Activated CD8-positive, alpha-beta memory T cell treated with anti-CD3 and anti-CD28 coated beads, Interleukin-2, amount 50 U/mL, for 4 hours (primary cell): Measurements from ENCODE around the gene KDM3B.
A peak's percentile ranks its signal among the peaks of the same experiment; 100 is the strongest.

Experiments
- DNase-seq: peaks from one replicate; pipeline ENCODE4 v3.0.0-alpha.2; 2020

The KDM3B gene

DNA sequence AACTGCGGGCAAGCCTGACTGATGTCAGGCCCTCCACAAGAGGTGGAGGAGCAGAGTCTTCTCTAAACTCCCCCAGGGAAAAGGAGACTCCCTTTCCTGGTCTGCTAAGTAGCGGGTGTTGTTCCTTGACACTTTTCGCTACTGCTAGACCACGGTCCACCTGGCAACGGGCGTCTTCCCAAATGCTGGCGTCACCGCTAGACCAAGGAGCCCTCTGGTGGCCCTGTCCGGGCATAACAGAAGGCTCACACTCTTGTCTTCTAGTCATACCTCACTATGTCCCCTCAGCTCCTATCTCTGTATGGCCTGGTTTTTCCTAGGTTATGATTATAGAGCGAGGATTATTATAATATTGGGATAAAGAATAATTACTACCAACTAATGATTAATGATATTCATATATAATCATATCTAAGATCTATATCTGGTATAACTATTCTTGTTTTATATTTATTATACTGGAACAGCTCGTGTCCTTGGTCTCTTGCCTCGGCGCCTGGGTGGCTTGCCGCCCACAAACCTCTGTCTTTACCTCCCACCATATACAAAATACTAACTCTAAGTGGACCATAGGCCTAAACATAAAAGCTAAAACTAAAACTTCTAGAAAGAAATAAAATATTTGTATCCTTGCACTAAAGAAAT lies 58.6 kb downstream of the KDM3B start:
- peak; percentile 26 for DNase-seq

DNA sequence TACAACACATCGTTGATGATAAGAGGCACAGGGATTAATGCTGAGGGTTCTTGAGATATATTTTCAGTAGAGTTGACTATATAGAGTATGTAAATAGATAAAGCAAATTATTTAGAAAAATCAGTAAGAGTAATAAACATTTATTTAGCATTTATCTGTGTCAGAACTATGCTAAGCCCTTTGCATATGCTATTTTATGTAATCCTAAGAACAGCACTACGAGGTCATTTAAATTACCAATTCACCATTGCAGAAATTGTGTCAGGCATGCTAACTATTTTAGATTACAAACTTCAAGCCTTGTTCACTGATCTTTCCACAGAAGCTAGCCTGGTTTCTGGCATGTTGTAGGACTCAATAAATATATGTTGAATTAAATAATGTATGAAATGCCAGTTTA lies 66.0 kb downstream of the KDM3B start:
- no peak for DNase-seq

DNA sequence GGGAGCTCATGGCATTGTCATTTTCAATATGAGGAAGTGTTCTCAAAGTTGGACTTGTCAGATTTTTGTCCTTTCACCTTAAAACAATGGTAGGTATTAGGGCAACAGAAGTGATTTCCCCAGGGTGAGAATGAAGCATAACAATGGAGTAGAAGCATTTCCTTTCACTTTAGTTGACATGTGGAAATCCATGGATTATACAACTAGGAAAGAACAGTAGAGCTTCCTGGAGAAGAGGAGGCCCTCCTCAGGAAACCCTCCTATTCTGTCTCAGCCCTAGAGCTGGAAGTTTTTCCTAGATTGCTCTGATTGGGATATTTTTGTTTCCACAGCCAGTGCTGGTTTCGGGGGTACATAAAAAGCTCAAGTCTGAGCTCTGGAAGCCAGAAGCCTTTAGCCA lies 72.6 kb downstream of the KDM3B start:
- DNase-seq = no peak

DNA sequence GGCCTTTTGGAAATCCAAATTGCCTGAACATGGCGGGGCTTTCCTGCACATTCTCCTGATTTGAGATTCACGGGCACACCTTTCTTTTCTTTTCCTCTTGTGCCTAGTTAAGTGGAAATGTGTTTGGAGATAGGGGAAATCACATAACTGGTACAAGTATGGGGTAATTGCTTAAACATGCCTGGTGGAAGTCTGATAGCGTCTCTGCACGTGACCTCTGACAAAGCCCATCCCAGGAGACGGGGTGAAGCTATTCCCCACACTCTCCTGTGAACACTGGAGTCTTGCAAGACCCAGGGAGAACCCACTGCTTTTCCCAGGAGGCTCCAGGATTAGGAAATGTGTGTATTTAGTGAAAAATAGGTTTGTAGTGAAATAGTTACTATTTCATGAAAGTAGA lies 83.5 kb downstream of the KDM3B start:
- DNase-seq = no peak

DNA sequence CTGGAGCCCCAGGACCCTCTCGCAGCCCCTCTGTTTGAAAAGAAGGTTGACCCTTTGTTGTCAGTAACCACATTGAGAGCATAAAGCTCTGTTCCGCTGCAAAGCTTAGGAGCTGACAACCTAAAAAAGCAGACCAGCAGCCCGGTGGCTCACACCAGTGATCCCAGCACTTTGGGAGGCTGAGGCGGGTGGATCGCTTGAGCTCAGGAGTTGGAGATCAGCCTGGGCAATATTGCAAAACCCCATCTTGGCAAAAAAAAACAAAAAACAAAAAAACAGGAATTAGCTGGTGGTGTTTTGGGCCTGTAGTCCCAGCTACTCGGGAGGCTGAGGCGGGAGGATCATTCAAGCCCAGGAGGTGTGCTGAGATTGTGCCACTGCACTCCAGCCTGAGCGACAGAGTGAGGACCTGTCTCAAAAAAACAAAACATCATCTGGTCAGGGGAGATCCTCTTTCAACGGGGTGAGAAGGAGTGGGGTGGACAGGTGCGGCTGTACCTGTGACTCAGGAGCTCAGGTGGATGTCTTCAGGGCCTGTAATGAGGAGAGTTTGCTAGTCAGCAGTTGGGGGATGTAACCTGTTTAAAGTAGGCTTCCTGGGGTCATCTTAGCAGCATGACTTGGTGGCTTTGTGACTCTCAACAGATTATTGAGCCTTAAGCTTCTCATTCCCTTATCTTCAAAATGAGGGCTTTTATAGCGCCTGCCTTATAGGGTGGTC lies 85.7 kb downstream of the KDM3B start:
- no peak for DNase-seq

DNA sequence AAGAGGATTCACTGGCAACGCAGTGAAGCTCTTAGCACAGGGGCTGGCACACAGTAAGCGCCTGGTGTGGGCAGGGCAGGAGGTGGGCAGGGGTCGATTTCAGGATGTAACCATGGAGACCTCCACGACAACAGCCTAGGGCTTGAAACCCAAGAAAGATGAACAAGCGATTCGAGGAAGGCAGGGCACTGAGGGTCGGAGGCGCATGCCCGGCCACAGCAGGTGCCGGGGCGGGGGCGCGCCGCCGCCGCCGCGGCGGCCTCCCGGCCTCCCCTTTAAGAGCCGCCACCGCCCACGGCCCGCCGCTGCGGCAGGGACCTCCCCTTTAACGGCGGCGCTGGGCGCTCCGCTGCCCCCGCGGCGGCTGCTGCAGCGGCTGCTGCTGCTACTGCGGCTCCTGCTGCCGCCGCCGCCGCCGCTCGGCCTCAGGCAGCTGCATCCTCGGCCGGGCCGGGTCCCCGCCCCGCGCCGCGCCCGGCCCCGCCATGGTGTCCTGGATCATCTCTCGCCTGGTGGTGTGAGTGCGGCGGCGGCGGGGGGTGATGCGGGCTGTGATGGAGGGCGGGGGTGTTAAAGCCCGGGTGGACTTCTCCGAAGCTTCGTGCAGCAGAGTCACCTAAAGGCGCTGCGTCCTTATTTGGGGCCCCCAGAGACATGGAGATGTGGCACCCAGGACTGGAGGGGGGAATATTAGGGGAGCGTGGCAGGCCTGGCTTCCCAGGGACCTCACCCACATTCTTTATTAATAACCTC lies 86.4 kb downstream of the KDM3B start, which contains the start of gene REEP2:
Gene REEP2 (plus strand): TSS at position 334 of the 753 bp plus-strand sequence. CDS start 152 bp downstream, at position 486.
- peak; percentile 72 for DNase-seq

DNA sequence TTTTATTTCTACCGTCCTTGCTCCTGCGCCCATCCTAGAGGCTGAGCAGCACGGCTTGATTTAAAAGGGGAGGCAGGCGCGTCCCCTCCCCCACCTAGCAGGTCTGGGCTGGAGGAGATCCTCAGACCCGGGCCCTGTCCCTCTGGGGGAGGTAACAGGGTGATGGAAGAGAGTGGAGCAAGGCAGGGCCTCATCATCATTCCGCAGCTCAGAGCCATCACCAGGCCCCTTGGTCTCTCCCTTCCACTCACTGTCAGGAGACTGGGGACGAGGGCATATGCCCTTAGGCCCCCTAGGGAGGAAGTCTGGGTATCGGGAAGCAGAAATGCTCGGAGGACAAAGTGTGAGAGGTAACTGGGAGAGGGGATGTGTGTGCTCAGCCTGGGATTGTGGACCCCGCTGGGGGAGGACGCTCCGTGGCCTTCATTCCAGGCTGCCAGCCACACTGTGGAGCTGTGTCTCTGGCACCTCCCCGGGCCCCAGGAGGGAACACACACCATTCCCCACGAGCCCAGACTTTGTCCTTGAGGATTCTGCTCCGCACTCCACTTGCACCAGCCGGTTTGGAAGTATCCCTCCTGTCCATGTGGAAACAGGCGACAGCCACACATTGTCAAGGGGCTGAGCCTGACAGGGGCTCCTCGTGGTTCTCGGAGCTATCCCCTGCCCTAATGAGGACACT lies 87.1 kb downstream of the KDM3B start:
- DNase-seq = no peak

DNA sequence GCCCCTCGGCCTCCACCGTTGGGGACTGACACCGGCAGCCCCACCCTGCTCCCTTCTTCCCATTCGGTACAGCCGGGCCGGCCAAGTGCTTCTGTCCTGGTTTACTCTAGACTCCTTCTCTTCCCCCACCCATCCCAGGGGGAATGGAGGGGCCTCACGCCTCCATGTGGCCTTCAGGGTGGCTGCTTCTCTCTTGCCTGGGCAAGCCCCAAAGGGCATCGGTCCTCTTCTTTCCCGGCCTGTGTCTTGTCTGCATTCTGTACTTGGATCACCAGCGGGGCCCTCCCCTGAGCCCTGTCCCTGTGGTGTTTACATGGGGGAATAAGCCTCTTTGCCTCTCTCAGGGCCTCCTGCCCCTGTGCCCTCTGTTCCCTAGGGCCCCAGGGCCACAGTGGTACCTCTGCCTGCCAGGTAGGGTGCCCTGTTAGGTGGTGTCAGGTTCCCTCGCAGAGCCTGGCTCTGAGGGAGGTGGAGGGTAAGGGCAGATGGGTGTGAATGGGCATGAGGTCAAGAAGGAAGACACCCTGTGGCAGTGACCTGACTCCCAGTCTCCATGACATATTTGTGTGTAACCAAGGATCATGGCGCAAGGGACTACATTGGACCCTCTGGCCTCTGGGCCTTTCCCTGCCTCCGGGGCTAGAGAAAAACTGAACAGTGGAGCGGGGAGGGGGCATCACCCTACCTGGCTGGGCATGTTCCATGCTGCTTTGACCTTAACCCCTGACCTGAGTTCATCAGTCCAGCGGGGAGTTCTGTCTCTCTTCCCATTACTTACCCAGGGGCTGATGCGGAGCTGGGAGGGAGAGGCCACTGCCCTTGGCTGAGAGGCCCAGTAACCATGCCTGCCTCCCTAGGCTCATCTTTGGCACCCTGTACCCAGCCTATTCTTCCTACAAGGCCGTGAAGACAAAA lies 87.9 kb downstream of the KDM3B start:
- DNase-seq = no peak

DNA sequence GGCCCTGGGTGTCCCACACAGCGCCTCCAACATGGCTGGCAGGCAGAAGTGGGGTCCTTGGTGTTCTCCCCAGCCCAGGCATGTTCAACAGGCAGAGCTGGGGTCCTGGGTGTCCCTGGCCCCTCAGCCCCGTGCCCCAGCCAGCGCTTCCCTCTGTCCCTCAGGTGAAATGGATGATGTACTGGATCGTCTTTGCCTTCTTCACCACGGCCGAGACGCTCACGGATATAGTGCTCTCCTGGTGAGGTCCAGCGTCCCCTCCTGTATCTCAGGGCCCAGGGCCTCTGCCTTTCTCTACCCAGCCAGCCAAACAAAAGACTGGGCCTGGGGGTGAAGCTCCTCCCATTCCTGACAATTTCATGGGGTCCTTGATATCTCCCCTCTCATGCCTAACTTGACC lies 88.7 kb downstream of the KDM3B start:
- no peak for DNase-seq

DNA sequence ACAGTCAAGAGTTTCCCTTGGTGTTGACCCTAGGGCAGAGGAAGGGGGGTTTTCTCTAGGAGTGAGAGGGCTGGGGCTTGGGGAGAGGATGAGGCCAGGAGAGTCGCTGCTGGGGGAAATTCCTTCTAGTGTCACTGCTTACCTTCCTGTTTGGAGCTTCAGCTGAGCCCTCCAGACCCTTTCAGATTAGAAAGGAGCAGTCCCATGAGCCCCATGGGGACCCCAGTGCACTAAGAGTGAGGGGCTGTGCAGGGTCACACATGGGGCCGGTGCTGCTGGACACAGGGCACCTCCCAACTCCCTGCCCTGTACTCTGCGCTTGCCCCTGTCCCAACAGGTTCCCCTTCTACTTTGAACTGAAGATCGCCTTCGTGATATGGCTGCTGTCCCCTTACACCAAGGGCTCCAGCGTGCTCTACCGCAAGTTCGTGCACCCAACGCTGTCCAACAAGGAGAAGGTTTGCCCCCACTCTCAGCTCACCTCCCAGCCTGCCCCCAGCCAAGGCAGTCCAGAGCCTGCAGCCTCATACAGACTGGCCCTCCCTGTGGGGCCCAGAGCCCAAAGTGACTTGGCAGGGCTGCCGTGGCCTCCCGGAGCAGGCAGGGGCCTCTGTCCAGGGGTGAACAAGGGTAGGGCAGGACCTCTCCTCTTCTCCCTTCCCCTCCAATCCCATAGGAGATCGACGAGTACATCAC lies 91.7 kb downstream of the KDM3B start:
- no peak for DNase-seq

DNA sequence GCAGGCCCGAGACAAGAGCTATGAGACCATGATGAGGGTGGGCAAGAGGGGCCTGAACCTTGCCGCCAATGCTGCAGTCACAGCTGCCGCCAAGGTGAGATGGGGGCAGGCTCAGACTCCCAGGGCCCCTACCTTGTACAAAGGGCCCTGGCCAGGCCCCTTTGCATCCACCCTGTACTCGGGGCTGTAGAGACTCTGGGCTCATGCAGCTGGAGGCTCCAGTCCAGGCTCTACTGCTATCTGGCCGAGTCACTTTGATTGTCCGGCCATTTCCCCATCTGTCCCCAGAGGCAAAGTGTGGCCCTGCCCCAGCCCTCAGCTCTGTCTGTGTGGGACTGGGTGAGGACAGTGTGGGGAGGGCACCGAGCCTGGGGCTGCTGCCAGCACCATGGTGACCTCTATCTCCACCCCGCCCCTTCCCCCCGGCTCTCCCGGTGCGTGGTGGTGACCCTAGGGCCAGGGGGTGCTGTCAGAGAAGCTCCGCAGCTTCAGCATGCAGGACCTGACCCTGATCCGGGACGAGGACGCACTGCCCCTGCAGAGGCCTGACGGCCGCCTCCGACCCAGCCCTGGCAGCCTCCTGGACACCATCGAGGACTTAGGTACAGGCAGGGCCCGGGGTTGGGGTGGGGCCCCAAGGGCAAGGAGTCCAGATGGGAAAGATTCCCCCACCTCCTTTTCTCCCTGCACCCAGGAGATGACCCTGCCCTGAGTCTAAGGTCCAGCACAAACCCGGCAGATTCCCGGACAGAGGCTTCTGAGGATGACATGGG lies 92.5 kb downstream of the KDM3B start:
- no peak for DNase-seq

DNA sequence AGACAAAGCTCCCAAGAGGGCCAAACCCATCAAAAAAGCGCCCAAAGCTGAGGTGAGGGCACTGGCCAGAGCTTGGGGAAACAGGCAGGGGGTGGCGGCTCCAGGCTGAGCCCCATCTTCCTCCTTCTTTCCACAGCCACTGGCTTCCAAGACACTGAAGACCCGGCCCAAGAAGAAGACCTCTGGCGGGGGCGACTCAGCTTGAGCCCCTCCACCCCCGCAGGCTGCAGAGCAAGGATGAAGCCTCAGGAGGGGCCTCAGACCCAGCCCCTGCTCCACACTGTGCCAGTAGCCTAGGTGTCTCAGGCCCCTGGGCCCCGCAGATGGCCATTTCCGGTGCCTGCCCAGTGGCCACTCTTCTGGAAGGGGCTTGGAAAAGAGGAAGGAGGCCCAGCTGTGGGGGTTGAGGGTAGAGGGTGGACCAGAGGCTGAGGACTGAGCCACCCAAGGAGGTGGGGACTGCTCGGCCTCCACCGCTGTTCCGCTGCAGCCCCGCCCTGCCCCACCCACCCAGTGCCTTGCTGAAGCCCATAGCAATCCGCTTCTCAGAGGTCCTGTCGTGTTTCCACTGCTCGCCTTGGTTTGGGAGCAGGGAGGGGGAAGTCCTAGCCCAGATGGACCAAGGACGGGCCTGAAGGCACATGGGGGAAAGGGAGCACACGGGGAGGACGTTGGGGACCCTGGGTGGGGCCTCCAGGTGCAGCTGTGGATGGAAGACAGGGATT lies 93.2 kb downstream of the KDM3B start:
- DNase-seq = no peak

DNA sequence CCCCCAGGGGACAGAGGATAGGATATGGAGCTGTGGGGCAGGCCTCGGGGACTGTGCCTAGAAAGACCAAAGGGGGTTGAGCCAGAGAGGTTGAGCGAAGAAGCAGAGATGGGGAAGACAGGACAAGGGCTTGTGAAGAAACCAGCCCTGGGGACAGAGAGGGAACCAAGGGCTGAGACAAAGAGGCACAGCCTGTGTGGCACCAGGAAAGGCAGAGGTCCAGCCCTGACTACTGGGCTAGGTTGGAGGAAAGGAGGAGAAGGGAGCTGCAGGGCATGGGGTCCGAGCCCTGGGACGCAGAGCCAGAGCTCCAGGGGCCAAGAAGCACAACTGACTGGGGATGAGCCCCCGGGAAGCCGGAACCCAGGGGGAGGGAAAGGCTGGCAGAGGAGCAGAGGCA lies 95.6 kb downstream of the KDM3B start:
- no peak for DNase-seq

DNA sequence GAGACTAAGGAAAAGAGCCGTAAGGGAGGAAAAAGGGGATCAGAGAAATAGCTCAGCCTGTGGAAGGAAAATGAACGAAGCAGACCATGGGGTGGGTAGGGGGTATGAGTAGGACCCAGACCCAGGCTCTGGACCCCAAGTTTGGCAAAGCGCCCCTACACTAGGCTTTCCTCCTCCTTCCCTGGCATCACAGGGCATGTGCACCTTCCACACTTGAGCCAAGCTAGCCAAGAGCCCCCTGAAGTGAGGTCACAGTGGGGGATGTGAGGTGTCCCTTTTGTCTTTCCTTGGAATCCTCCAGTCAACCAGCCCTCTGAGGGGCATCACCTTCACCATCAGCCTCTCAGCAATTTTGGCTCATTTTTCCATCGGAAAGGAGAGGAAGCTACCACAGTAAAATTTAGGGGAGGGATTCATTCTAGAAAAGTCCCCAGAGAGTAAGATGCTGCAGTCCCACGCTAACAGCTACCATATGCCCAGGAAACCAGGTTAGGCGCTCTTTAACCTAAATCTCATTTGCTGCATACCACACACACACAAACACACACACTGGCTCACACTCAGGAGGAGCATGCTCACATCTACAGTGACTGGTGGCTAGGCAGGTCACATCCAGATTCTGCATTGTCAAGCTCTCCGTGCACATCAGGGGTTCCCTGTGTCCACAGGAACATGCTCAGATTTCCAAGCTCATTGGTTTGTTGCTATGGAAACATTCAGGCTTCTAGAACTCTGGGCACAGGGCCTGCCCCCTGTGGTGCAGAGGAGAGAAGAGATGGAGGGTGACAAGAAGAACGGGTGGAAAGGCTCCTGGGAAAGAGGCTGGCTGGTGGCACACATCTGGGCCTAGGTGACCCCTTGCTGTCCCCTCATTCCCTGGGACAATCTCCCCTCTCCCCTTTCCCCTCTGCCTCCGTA lies 96.3 kb downstream of the KDM3B start:
- DNase-seq = no peak

DNA sequence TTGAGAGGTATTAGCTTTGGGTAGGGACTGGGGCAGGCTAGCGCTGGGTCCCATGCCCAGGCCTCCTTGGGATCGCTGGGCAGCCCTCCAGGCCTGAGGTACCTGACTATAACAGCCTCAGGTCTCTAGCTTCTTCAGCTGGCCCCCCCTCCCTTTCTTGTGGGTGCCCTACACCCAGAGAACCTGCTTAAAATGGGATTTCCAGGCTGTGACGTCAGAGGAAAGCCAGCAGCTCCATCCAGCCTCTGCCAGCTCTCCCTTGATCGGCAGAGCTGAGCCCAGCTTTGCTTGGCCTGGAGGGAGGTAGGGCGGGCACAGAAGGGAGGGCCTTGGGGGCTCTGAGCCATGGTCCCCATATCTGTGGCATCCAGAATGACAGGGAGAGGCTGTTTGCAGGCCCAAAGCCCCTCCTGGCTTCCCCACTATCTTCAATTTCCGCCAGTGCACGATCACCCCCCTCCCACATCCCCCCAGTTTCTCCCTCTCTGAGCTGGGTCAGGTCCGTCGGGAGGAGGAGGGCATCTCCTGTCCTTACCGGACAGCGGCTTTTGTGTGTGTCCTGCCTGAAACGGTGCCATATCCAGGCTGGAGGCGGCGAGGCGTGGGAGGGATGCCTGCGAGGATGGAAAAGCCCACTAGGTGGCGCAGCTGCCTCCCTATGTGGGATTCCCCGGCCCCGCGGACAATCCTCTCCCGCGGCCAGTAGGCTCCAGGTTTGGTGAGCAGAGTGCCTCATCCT lies 97.2 kb downstream of the KDM3B start:
- peak; percentile 81 for DNase-seq

DNA sequence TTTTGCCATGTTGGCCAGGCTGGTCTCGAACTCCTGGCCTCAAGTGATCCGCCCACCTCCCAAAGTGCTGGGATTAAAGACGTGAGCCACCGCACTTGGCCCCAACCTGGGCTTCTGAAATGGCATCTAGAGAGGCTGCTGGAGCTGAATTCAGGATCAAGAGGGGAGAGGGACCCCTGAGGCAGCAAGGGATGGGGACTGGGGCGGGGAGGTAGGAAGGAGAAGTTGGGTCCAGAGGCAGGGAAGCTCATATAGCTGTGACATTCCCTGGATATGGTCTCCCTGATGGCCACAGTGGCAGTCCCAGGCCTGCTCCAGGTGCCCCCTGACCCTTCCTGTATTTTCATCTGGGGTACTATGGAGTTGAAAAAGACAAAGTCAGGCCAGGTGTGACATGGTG lies 98.5 kb downstream of the KDM3B start:
- DNase-seq = no peak

DNA sequence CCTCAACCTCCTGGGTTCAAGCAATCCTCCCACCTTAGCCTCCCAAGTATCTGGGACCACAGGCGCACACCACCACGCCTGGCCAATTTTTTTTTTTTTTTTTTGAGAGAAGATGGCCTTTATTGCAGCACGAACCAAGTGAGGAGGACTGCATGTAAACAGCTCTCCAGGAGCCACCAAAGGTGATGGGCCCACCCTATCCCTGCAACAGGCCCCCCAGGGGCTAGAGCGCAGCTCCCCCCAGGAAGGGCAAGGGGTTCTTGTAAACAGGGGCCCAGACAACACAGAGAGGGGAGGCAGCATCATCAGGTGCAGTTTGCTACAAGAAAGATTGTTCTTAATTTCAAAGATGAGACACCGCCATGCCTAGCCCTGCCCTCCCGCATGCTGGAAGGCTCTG lies 100.2 kb downstream of the KDM3B start:
- no peak for DNase-seq

DNA sequence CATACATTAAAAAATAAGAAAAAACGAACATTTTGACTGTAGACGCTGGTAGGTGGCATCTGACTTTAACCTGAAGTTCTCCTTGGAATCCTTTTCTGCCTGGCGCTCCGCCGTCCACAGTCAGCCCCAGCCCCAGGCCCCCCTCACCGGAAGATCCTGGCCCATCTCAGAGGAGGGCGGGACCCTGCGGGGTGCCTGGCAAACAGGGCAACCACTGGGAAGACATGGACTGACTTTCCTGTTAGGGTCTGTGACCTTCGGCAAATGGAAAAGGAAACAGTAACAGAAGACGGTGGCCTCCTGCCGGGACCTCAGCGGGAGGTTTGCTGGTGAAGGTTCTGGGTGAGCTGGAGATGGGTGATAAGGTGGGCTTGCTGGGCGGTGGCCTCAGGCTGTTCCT lies 101.1 kb downstream of the KDM3B start:
- no peak for DNase-seq
